Hair follicle dermal papilla cell (primary cell): ENCODE results near the gene CA9. TPM values are rescaled to one million over a fixed set of nuclear protein-coding genes. Genes with fewer than 3 reads are reported as not detected.

ENCODE experiments used
- small RNA-seq: library from RNA; depleted of rRNA; stranded (forward); fragments of <200 nt; gene quantifications from one replicate; pipeline ENCODE3, GENCODE V24; 2012
- total RNA-seq: library from RNA; depleted of rRNA; stranded (reverse); fragments of >200 nt; gene quantifications from 2 replicates; pipeline ENCODE4 v1.2.3, GENCODE V29; 2012

Gene CA9
- total RNA-seq = 0.16 TPM in 1 of 2 replicates, not detected in the other

DNA sequence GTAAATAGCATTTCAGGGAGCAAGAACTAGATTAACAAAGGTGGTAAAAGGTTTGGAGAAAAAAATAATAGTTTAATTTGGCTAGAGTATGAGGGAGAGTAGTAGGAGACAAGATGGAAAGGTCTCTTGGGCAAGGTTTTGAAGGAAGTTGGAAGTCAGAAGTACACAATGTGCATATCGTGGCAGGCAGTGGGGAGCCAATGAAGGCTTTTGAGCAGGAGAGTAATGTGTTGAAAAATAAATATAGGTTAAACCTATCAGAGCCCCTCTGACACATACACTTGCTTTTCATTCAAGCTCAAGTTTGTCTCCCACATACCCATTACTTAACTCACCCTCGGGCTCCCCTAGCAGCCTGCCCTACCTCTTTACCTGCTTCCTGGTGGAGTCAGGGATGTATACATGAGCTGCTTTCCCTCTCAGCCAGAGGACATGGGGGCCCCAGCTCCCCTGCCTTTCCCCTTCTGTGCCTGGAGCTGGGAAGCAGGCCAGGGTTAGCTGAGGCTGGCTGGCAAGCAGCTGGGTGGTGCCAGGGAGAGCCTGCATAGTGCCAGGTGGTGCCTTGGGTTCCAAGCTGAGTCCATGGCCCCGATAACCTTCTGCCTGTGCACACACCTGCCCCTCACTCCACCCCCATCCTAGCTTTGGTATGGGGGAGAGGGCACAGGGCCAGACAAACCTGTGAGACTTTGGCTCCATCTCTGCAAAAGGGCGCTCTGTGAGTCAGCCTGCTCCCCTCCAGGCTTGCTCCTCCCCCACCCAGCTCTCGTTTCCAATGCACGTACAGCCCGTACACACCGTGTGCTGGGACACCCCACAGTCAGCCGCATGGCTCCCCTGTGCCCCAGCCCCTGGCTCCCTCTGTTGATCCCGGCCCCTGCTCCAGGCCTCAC is at the start of gene CA9:
Gene CA9 (plus strand): TSS at position 797 of the 893 bp plus-strand sequence. CDS start 32 bp downstream, at position 829.

DNA sequence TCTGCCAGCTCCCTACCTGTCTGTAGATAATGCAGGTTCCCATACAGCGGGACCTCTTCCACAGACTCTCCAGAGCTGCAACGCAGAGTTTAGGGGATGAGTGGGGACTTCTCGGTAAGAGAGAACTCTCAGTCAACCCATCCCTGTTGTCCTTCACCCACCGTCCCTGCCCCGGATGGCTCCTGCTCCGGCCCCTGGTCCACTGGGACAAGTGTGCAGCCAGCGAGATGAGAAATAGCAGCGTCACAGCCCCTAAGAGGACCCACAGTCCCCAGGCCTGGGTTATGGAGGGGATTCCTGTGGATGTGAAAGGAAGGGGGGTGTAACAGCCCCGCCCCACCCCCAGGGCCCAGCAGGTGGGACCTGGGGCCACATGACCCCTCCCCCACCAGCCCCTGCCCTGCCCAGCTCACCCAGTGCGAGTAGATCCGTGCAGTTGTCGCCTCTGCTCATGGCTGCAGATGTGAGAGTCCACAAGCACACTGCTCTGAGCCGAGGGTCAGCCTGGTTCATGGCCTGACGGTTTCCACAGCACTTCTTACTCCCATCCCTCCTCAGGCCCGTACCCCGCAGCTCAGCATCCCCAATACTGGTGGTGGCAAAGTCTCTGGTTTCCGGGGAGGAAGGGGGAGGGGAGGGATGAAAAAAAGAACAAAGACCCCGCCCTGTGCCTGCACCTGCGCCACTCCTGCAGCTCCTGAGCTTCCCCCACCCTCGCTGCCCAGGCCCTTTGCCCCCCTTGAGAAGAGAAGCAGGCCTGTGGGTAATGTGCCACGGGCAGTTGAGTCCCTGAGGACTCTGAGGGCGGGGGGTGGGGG is 23.2 kb upstream of the CA9 start, which contains the start of gene SIT1:
Gene SIT1 (minus strand): TSS at position 591 of the 818 bp plus-strand sequence. CDS start 78 bp downstream, at position 513.

DNA sequence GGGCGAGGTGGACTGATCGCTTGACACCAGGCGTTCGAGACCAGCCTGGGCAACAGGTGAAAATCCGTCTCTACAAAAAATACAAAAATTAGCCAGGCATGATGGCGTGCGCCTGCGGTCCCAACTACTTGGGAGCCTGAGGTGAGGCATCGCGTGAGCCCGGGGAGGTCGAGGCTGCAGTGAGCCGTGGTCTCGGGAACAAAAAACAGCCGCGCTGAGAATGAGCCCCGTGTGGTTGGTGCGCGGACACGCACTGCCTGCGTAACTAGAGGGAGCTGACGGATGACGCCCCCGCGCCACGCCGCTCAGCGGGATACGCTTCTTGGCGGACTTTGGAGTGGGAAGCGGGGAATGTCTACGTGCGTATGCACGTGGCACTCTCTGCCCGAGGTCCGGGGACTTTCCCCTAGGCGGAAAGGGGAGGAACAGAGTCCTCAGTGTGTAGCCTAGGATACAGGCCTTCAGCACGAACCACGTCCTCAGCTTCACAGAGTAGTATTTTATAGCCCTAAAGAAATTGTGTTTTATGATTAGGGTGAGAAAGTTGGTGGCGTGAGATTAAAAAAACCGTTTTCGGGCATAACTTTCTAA is 16.1 kb upstream of the CA9 start, which contains the start of gene RMRP:
Gene RMRP (minus strand): TSS at position 474 of the 591 bp plus-strand sequence.

DNA sequence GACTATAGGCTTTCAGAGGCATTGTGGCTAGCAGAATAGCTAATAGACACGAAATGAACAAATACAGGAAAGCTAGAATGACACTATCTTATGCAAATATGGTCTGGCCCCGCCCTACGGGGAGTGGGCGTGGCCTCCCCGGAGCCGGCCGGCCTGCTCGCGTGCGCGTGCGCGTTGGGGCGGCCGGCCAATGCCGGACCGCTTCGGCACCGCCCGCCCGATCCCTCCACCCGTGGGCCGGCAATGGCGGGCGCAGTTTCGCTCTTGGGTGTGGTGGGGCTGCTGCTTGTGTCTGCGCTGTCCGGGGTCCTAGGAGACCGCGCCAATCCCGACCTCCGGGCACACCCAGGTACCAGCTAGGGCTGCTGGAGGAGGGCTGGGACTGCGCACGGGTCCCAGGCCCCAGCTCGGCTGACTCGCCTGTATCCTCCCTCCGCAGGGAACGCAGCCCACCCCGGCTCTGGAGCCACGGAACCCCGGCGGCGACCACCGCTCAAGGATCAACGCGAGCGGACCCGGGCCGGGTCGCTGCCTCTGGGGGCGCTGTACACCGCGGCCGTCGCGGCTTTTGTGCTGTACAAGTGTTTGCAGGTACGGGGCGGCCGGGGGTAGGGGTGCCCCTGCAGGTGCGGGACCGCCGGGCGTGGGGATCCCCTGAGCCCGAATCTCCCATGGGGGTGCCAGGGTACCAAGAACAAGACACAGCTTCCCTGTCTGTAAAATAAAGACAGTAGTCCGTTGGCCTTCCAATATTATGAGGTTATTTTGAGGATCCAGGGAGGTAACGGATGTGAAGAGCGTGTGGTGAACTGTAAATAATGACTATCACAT is 15.4 kb upstream of the CA9 start, which contains the start of gene CCDC107:
Gene CCDC107 (plus strand): TSS at position 156 of the 831 bp plus-strand sequence. CDS start 88 bp downstream, at position 244.

DNA sequence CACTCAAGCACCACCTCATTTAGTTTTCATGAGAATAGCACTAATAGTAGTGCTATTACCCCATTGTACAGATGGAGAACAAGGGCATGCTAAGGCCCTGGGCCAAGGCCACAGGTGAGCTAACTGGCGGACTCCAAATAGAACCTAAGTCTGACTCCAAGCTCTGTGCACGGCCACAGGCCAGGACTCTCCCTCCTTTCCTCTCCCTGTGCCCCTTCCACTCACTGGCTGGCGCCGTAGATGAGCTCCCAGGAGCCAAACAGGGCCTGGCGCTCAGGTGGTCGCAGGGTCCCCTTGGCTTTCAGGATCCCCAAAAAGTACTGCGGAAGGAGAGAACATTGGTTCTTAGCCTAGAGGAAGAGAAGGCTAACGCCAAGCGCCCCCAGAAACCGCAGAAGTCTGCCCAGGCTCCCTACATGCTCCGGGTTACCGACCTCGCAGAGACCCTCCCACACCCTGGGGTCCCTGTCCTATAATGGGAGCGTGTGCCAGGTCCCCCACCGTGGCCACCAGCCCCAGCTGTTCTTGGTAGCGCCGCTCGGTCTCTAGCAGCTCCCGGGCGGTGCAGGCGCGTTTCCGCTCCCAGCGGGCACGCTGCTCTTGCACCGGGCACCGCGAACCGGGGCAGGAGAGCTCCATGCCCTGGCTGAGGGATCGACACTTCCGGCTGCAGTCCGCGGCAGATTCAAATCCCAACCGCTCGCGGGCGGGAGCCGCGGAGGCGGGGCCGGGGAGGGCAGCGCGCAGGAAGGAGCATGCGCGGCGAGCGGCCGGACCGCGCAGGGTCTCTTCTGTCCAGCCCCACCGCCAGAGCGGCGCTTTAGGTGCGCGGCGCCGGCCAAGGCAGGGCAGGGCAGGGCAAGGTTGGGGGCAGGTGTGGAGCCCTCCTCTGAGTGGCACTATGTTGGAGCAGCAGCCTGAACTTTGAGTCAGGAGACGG is 8.9 kb upstream of the CA9 start, which contains the start of gene ARHGEF39:
Gene ARHGEF39 (minus strand): TSS at position 665 of the 940 bp plus-strand sequence. CDS start 26 bp downstream, at position 639.

DNA sequence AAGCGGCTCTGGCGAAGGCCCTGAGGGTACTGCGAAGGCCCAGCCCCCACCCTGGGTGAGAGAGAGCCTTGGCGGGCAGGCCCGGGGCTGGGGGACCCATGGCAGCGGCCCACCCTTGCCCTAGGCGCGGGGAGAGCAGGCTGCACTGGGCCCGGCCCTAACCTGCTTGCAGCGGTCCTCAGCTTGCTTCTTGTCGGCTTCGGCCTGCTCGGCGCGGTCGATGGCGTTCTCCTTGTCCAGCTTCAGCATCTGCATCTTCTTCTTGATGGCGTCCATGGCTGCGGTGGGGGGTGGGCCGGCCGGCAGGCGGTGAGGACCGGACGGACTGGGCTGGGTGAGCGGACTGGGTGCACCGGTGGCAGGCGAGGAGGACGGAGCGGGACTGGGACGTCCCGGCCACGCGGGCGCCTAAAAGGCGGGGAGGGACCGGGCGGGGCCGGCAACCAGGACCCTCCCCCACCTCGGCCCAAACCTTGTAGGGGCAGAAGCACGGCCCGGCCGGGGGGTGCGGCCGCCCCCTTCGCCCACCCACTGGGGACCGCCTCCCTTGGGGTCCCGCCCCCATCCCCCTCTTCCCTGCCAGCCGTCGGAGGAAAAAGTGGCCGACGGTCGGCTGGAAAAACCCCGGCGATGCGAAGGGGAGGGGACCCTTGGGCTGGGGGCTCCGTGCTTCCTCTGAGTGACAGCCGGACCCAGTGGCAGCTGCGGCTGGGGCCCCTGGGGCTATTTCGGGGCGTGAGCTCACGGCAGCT is 16.0 kb downstream of the CA9 start, which contains the start of gene TPM2:
Gene TPM2 (minus strand): TSS at position 384 of the 752 bp plus-strand sequence. CDS start 108 bp downstream, at position 276.

Small RNA genes within 50 kb of the gene (small RNA-seq; reads per million reads assigned to genes)
- gene RMRP = not detected
- not detected for gene RN7SL22P

Other genes with a start within 250 kb of the CA9 start
- gene RUSC2, start 183.8 kb upstream of the CA9 start, total RNA-seq = 50.0 and 60.8 TPM in 2 replicates
- 20.1 and 20.6 TPM in 2 replicates for gene TESK1, start 68.7 kb upstream of the CA9 start, total RNA-seq
- 0.73 and 1.1 TPM in 2 replicates for gene CD72, start 55.5 kb upstream of the CA9 start, total RNA-seq
- gene SIT1, start 23.0 kb upstream of the CA9 start, total RNA-seq = not detected in 2 replicates
- gene RMRP, start 15.9 kb upstream of the CA9 start, total RNA-seq = 68,660 and 79,842 TPM in 2 replicates
- 11.4 and 15.8 TPM in 2 replicates for gene CCDC107, start 15.6 kb upstream of the CA9 start, total RNA-seq
- gene ARHGEF39, start 8.7 kb upstream of the CA9 start, total RNA-seq = 0.12 and 0.49 TPM in 2 replicates
- 451 and 795 TPM in 2 replicates for gene TPM2, start 16.0 kb downstream of the CA9 start, total RNA-seq
- gene TLN1, start 58.3 kb downstream of the CA9 start, total RNA-seq = 543 and 559 TPM in 2 replicates
- gene CREB3, start 58.7 kb downstream of the CA9 start, total RNA-seq = 61.7 and 78.1 TPM in 2 replicates
- 36.2 and 37.3 TPM in 2 replicates for gene GBA2, start 75.3 kb downstream of the CA9 start, total RNA-seq
- gene RGP1, start 75.4 kb downstream of the CA9 start, total RNA-seq = 21.6 and 22.1 TPM in 2 replicates
- not detected in 2 replicates for gene MSMP, start 80.3 kb downstream of the CA9 start, total RNA-seq
- 14.9 and 23.2 TPM in 2 replicates for gene NPR2, start 117.7 kb downstream of the CA9 start, total RNA-seq
- 0.49 and 2.1 TPM in 2 replicates for gene SPAG8, start 138.3 kb downstream of the CA9 start, total RNA-seq
- gene HINT2, start 141.1 kb downstream of the CA9 start, total RNA-seq = 8.0 and 11.4 TPM in 2 replicates
- gene FAM221B, start 154.8 kb downstream of the CA9 start, total RNA-seq = not detected in 2 replicates
- gene TMEM8B, start 155.3 kb downstream of the CA9 start, total RNA-seq = 3.7 and 6.1 TPM in 2 replicates
- not detected in 2 replicates for gene OR13J1, start 196.5 kb downstream of the CA9 start, total RNA-seq
- gene HRCT1, start 232.3 kb downstream of the CA9 start, total RNA-seq = not detected in 2 replicates
- gene SPAAR, start 235.6 kb downstream of the CA9 start, total RNA-seq = not detected in 2 replicates